HG03460 (cell line): ENCODE results near the gene SLC8B1.
"Not testable (repeated sequence)": the region's sequence is repeated elsewhere in the genome, so short reads cannot be mapped to it uniquely, and the experiment has no call there.

Source experiments
- ATAC-seq: cut with Tn5 transposase; IDR thresholded peaks from one replicate; pipeline ENCODE4 v1.9.1; 2021; ENCODE audit not compliant: unreplicated experiment

SLC8B1 gene

DNA sequence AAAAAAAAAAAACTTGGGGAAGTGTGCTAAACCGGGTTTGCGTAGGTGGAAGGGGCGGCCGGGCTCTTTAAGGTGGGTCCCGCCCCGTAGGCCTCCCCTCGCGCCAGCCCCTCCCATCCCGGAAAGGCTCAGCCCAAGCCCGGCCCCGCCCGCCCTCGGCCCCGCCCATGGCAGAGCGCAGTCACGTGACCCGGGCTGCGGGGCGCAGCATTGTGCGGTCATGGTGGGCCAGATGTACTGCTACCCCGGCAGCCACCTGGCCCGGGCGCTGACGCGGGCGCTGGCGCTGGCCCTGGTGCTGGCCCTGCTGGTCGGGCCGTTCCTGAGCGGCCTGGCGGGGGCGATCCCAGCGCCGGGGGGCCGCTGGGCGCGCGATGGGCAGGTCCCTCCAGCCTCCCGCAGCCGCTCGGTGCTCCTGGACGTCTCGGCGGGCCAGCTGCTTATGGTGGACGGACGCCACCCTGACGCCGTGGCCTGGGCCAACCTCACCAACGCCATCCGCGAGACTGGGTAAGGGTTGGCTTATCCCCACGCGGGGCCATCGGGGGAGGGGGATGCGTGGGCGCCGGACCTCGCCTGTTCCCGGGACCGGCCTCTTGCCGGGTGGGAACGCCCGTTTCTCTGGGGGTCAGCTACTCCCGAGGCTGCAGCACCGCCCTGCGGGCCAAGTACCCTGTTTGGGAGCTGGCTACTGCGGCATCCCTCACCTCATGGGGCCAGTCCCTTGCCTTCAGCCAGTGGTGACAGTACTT is 23.6 kb upstream of the SLC8B1 start, which contains the start of gene PLBD2:
TSS of gene PLBD2 (plus strand) at position 207 of the 752 bp plus-strand sequence. CDS start at position 221, 14 bp downstream.
- peak; percentile 92 for ATAC-seq

- not testable (repeated sequence) for ATAC-seq
These were observed 19.3 kb upstream of the SLC8B1 start for GRCh38 chr12:113354192-113354591.

GRCh38 chr12:113351089-113351488 is 16.2 kb upstream of the SLC8B1 start:
- no peak for ATAC-seq

- no peak for ATAC-seq
These were observed 14.1 kb upstream of the SLC8B1 start for GRCh38 chr12:113348849-113349536.

DNA sequence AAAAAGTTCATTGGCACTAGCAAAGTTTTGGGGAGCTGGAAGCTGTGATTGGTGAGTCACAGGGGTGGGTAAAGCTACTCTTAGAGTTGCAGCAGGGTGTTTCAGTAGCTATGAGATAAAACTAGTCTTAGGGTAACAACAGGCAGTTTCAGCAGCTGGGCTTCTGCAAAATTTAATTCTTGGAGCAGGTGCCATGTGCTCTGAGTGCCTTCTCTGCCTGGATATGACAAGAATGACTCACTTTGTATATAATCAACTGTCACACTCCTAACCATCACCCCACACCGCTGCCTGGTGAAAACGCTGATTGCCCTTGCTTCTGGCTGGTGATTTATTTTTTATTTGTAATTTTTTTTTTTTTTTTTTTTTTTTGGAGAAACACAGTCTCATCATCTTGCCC is 13.0 kb upstream of the SLC8B1 start:
- no peak for ATAC-seq

GRCh38 chr12:113347107-113347506 is 12.2 kb upstream of the SLC8B1 start:
- no peak for ATAC-seq

DNA sequence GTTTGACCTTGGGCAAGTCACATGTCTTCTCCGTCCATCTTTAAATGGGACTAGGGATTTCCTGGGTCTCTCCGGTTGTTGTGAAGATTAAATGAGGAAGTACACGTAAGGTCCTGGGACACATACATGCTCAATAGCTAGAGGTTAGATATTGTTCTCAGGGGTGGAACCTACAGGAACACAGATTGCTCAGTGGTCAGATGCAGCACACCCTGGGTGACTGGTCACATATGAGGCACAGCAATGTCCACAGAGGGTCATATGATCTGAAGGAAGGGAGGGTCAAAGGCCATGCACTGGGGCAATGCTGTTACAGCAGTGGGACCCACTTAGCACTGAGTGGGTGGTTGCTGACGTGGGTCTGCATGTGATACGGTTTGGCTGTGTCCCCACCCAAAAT is 11.4 kb upstream of the SLC8B1 start:
- ATAC-seq, result no peak

- no peak for ATAC-seq
These were observed 10.4 kb upstream of the SLC8B1 start for GRCh38 chr12:113345318-113345717.

DNA sequence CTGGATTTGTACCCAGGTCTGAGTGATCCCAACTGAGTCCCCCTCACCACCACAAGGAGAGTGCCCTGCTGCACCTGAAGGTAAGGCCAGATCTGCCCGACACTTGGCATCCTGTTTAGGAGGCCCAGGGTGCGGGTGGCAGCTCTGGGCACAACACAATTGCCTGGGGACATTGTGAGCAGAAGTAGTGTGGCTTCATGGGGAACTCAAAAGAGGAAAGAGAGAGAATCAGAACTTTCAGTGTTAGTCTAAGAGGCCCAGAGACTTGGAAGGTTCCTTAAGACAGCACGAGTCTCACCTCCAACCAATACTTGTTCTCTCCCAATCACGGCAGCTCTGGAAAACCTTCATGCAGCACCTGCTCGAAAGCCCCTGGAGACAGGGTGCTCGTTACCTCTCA is 6.6 kb upstream of the SLC8B1 start:
- no peak for ATAC-seq

GRCh38 chr12:113340061-113340460 is 5.2 kb upstream of the SLC8B1 start:
- no peak for ATAC-seq

GRCh38 chr12:113339540-113339939 is 4.6 kb upstream of the SLC8B1 start:
- no peak for ATAC-seq

- ATAC-seq, result peak; percentile 17
These were observed 778 bp downstream of the SLC8B1 start for GRCh38 chr12:113333877-113334785.

- ATAC-seq, result no peak
These were observed 1.5 kb downstream of the SLC8B1 start for GRCh38 chr12:113333418-113333750.

- no peak for ATAC-seq
These were observed 2.1 kb downstream of the SLC8B1 start for GRCh38 chr12:113332688-113333417.

- no peak for ATAC-seq
These were observed 4.4 kb downstream of the SLC8B1 start for GRCh38 chr12:113330505-113330904.

- ATAC-seq, result no peak
These were observed 5.0 kb downstream of the SLC8B1 start for GRCh38 chr12:113329791-113330417.

DNA sequence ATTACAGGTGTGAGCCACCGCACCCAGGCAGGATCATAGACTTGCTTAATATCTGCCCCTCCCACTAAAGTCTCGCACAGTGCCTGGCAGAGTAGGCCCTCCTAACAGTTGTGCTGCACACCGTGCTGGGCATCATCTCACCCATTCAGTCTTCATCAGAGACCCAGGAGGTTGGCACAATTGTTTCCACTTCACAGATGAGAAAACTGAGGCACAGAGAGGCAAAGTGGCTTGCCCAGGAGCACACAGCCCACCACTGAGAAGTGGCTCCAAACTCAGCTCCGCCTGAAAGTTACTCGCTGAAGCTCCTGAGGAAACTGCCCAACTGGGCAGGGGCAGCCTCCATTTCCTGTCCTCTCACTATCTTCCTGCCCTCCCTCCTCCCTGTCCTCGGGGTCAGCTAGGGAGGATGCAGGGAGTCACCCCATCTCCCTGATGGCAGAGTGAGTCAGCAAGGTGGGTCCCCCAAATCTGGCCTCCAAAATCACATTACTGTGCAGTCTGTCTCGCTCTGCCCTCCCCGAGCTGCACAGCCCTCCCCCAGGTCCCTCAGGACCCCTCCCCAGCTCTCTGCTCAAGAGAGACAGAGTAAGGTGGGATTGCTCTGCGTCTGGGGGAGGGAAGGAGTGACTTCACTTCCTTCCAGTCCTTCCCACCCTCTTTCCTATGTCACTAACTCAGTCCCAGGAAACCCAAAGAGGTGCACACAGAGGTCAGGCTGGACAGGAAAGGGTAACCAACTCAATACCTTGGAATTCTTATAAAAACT is 5.7 kb downstream of the SLC8B1 start:
- ATAC-seq, result no peak

GRCh38 chr12:113328368-113328889 is 6.5 kb downstream of the SLC8B1 start:
- no peak for ATAC-seq

DNA sequence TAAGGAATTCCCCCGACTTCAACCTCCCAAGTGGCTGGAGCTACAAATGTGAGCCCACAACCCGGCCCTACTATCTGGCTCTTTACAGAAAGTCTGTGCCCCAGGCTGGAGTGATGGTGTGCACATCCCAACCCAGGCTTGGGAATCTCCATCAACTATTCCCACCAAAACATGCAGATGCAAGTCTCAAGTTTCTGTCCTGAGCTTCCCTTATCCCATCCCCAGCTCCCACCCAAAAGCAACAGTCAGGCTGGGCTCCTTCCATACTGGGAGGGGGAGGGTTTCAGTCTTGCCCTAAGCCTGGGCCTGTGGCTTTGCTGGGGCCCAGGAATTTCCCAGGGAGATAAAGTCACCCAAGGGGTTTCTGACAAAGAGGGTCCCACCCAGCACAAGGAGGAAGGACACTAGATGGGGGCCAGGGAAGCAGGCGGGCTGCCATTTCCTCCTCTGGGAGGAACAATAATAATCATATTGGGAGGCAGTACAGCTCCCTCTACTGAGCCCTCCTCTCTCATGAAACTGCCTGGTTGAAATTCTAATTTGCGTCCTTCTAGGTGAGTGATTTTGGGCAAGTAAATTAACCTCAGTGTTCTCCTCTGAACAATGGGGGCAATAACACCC is 8.0 kb downstream of the SLC8B1 start:
- no peak for ATAC-seq
